WTC11 (cell line): ENCODE results near the gene PRPF31. TPM values are rescaled to one million over a fixed set of nuclear protein-coding genes. Genes with fewer than 3 reads are reported as not detected.

Source experiments
- GABPB1 ChIP-seq: sonication (generic); formaldehyde crosslinking; IDR thresholded peaks from 2 replicates; pipeline ENCODE4 v1.8.1; 2023; ENCODE audit warnings: mild to moderate bottlenecking, missing genetic modification reagents
- MLX ChIP-seq: sonication (generic); formaldehyde crosslinking; IDR thresholded peaks from 2 replicates; pipeline ENCODE4 v1.8.1; 2023; ENCODE audit warnings: mild to moderate bottlenecking, missing genetic modification reagents, moderate library complexity
- total RNA-seq: library from RNA; stranded (reverse); gene quantifications from 3 replicates; pipeline ENCODE4 v1.2.3, GENCODE V29; 2021

Gene PRPF31
- total RNA-seq, 1 experiment from 2014 or later: 92.8 TPM

GRCh38 chr19:54180691-54181091 is 65.1 kb downstream of the PRPF31 start (continued):
- TF ChIP-seq MLX (CRISPR knock-in tag): no peak
- no peak for TF ChIP-seq GABPB1 (CRISPR knock-in tag)
- TF ChIP-seq, all 79 proteins: peak for 0

Other genes with a start within 250 kb of the PRPF31 start
- 78.6 to 86.4 TPM (median 79.7 TPM) in 3 replicates for gene MYADM, start 247.9 kb upstream of the PRPF31 start, total RNA-seq
- gene PRKCG, start 233.6 kb upstream of the PRPF31 start, total RNA-seq: 23.0 to 30.0 TPM (median 27.5 TPM) in 3 replicates
- 33.3 to 44.1 TPM (median 43.2 TPM) in 3 replicates for gene CACNG7, start 206.5 kb upstream of the PRPF31 start, total RNA-seq
- 12.5 to 15.7 TPM (median 15.1 TPM) in 3 replicates for gene CACNG8, start 152.8 kb upstream of the PRPF31 start, total RNA-seq
- gene CACNG6, start 124.1 kb upstream of the PRPF31 start, total RNA-seq: 2.5 to 3.3 TPM (median 2.5 TPM) in 3 replicates
- gene VSTM1, start 51.9 kb upstream of the PRPF31 start, total RNA-seq: not detected in 3 replicates
- gene TARM1, start 34.4 kb upstream of the PRPF31 start, total RNA-seq: not detected in 3 replicates
- gene OSCAR, start 15.0 kb upstream of the PRPF31 start, total RNA-seq: 1.7 to 2.7 TPM (median 2.3 TPM) in 3 replicates
- gene NDUFA3, start 12.9 kb upstream of the PRPF31 start, total RNA-seq: 181 to 203 TPM (median 203 TPM) in 3 replicates
- 20.5 to 24.6 TPM (median 24.2 TPM) in 3 replicates for gene TFPT, start 97 bp upstream of the PRPF31 start, total RNA-seq
- 90.7 to 96.8 TPM (median 93.3 TPM) in 3 replicates for gene CNOT3, start 22.0 kb downstream of the PRPF31 start, total RNA-seq
- 4.6 to 5.4 TPM (median 4.9 TPM) in 3 replicates for gene LENG1, start 44.0 kb downstream of the PRPF31 start, total RNA-seq
- 9.3 to 14.7 TPM (median 13.8 TPM) in 3 replicates for gene TMC4, start 57.4 kb downstream of the PRPF31 start, total RNA-seq
- 109 to 126 TPM (median 113 TPM) in 3 replicates for gene MBOAT7, start 73.8 kb downstream of the PRPF31 start, total RNA-seq
- gene TSEN34, start 75.6 kb downstream of the PRPF31 start, total RNA-seq: 32.0 to 34.3 TPM (median 32.5 TPM) in 3 replicates
- gene RPS9, start 85.1 kb downstream of the PRPF31 start, total RNA-seq: 1,828 to 2,106 TPM (median 2,018 TPM) in 3 replicates
- not detected in 3 replicates for gene LILRB3, start 107.3 kb downstream of the PRPF31 start, total RNA-seq
- not detected in 3 replicates for gene LILRA6, start 127.0 kb downstream of the PRPF31 start, total RNA-seq
- 0.07 to 0.11 TPM (median 0.09 TPM) in 3 replicates for gene LILRB5, start 141.5 kb downstream of the PRPF31 start, total RNA-seq
- 0.11 TPM in 1 of 3 replicates, not detected in the others for gene LILRB2, start 165.4 kb downstream of the PRPF31 start, total RNA-seq
- gene LILRA5, start 197.4 kb downstream of the PRPF31 start, total RNA-seq: 0.25 TPM in 1 of 3 replicates, not detected in the others
- gene LILRA4, start 223.4 kb downstream of the PRPF31 start, total RNA-seq: not detected in 3 replicates
- gene LAIR1, start 249.2 kb downstream of the PRPF31 start, total RNA-seq: 0.18 to 0.60 TPM (median 0.37 TPM) in 3 replicates